Left forelimb (tissue), 1 donor: ENCODE results near the gene DMD.

Experiments used
- DNase-seq: peaks from one replicate; pipeline ENCODE4 v3.0.0-alpha.2; 2018; ENCODE audit warnings: low spot score

DMD gene

GRCh38 chrX:33041141-33041540, 170.2 kb downstream of the DMD start:
- no peak for DNase-seq

GRCh38 chrX:33032700-33033099, 178.6 kb downstream of the DMD start:
- DNase-seq = no peak

DNA sequence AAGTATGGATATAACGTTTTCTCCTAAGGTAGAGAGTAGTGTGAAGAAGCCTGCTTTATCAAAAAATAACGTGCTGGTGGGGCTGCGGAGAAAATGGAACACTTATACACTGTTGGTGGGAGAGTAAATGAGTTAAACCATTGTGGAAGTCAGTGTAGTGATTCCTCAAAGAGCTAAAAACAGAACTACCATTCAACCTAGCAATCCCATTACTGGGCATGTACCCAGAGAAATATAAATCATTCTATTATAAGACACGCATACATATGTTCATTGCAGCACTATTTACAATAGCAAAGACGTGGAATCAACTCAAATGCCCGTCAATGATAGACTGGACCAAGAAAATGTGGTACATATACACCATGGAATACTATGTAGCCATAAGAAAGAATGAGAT, 196.4 kb downstream of the DMD start:
- no peak for DNase-seq

GRCh38 chrX:33014086-33014485, 197.3 kb downstream of the DMD start:
- DNase-seq = no peak

DNA sequence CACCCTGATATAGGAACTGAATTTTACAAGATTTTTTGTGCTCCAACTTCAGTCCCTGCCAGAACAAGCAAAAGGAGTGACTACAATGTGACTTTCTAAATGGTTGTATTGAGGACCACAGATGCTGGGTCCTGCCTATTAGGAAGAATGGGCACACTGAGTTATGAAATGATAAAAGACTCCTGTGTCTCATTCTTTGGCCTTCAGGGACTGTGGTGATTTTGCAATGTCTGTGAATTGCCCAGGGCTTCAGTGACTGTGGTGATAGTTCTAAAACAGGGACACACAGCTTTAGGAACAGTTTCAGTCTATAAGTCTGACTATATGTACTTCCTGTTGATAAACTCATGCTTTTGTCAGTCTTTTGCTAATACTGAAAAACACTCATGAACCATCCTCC, 210.2 kb downstream of the DMD start:
- DNase-seq = no peak

- no peak for DNase-seq
These were observed 212.6 kb downstream of the DMD start for GRCh38 chrX:32998776-32999175.

DNA sequence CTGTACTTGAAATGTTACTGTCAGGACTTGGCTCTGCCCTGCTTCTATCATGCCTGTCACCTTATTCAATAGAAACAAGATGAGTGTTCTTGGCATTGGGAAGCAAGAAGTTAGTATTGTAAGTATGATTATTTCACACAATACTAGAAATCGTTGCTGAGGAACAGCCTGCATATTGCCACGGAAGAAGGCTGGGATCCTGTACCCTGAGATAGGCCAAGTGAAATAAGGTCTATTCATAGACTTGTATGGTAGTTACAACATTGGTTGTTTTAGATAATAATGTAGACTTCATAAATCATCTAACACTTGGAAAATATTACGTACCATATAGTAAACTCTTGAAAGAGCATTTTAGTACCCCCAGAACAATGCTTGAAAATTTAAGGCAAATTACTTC, 215.9 kb downstream of the DMD start:
- DNase-seq = no peak

GRCh38 chrX:32987142-32987541, 224.2 kb downstream of the DMD start:
- DNase-seq = no peak

DNA sequence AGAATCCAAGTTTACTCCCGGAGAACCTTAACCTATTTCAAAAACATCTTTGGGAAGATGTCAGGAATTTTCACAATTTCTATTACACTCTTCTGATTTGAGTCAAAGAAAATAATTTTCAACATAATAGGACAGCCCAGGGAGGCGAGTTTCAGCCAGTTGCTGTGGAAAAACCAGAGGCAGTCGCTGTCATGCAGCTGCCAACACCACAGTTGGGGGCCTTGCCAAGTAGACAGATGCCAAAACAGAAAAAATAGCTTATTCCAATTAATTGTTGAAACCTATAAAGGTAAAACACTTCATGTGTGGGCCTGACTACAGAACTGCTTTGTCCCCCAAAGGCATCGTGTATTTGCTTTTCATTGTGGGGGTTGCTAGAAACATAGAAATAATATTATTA, 225.8 kb downstream of the DMD start:
- DNase-seq = no peak

DNA sequence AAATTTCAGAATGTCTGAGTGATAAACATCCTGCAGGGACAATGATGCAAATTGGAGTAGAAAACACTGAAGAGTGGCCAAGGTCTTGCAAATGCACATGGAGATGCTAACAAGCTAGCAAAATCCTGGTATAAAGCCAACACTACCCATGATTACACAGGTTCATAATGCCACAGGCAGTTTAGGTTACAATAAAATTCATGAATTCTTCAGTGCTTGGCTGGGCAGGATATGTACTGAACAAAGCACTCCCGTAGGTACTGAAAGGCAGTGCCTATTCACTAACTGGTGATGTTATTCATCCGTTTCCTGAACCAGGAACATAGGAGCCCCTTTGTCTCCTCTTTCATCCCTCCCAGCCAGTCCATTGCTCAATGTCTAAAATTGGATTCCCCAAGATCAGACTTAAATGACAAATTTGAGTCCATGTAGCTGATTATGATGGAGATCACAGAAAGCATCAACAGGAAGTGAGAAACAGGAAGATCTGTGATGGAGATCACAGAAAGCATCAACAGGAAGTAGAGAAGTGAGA, 244.5 kb downstream of the DMD start:
- no peak for DNase-seq

GRCh38 chrX:32954125-32954524, 257.2 kb downstream of the DMD start:
- no peak for DNase-seq

GRCh38 chrX:32948130-32948529, 263.2 kb downstream of the DMD start:
- no peak for DNase-seq

- DNase-seq = no peak
These were observed 274.3 kb downstream of the DMD start for GRCh38 chrX:32937043-32937442.

- DNase-seq = no peak
These were observed 277.8 kb downstream of the DMD start for GRCh38 chrX:32933548-32933947.

- no peak for DNase-seq
These were observed 282.3 kb downstream of the DMD start for GRCh38 chrX:32929040-32929439.

DNA sequence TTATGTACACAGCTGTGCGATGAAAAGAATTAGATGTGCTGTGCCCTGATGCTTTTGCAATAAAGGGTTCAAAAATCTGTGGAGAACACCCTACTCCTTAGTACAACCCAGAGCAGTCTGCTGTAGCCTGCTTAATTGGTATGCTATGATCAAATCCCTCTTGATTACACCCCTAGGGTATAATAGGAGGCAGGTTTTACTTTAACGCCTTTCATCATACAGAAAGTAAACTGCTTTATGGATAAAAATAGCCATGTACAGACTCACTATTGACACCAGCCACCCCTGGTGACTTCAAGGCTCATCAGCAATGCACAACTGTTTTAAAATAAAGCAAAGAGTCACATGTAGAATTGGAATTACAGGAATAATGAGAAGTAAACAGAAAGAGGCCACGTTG, 315.3 kb downstream of the DMD start:
- no peak for DNase-seq

GRCh38 chrX:32894679-32895078, 316.7 kb downstream of the DMD start:
- DNase-seq = no peak

GRCh38 chrX:32893751-32894150, 317.6 kb downstream of the DMD start:
- no peak for DNase-seq

DNA sequence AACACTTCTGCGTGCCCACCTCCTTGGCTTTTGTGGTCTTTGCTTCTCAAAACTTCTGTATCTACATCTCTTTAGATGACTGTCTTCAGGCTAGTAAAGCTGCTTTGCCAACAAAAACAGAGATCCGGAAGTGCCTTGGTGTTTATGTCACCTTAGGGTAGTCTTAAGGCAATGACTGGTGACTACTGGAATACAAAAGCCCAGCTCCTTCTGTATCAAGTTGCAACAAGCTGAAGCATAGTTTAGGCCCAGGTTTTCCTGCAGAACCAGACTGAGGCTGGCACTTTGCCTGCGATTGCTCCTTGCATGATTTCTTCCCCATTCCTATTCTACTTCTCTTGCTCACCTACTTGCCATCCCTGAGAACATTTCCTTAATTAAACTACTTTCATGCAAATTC, 333.8 kb downstream of the DMD start:
- DNase-seq = no peak

GRCh38 chrX:32874839-32875238, 336.5 kb downstream of the DMD start:
- no peak for DNase-seq

GRCh38 chrX:32873786-32874185, 337.6 kb downstream of the DMD start:
- DNase-seq = no peak

DNA sequence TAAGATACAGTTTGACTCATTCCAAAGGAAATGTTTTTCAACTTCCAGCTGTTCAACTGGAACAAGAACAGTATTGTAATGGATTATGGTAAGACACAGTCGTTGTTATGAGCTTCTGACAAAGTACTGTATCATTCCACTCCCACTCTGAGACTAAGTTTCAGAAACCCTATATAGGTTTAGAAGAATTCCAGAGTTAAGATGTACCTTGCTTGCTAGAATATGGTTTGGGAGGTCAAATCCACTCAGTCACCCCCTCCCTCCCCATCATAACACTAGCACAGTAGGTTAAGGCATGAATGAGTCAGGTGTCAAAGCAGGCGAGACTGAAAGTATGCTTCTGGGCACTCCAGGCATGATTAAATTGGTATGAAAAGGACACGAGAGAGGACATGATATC, 339.7 kb downstream of the DMD start:
- no peak for DNase-seq

DNA sequence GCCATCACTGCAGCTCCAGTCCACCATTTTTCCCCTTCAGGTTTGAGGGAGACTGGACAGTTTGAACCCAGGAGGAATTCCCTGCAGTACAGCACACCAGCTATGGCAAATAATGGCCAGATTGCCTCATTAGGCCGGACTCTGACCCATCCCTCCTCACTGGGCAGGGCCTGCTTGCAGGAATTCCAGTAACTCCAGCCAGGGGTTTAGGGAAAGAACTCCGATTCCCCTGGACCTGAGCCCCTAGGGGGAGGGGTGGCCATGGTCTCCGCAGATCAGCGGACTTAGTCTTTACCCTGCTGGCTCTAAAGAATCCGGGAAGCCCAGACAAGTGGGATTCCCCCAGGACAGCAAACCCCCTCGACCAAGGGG, 342.8 kb downstream of the DMD start:
- DNase-seq = no peak

DNA sequence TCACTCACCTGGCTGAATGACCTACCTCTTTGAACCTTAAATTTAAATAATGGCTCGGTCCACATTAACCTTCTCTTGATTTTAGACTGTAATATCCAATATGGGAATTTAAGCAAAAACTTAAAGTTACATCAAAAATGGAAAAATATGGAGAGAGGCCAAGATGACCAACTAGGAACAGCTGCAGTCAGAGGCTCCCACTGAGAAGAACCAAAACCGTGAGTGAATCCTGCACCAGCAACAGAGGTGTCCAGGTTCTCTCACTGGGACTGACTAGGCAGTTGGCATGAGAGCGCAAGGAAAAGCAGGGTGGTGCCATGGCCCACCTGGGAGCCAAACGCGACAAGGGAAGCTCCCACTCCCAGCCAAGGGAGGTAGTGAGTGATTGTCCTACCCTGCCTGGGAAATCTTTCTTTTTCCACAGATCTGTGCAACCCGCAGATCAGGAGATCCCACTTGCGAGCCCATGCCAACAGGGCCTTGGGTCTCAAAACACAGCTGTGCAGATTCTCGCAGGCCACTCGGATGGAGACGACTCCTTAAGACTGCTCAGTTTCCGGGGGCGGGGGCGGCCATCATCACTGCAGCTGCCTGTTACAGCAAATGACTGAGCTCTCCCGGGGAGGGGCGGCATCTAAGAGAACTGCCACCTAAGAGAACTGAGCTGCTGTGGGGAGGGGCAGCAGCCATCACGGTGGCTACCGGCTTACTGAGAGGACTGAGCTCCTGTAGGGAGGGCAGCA, 343.4 kb downstream of the DMD start:
- DNase-seq = no peak
